Measurements from ENCODE around the gene WWOX. TPM values are rescaled to one million over a fixed set of nuclear protein-coding genes. Genes with fewer than 3 reads are reported as not detected.

Gene WWOX
- total RNA-seq, 1 donor = 24.2 TPM

DNA sequence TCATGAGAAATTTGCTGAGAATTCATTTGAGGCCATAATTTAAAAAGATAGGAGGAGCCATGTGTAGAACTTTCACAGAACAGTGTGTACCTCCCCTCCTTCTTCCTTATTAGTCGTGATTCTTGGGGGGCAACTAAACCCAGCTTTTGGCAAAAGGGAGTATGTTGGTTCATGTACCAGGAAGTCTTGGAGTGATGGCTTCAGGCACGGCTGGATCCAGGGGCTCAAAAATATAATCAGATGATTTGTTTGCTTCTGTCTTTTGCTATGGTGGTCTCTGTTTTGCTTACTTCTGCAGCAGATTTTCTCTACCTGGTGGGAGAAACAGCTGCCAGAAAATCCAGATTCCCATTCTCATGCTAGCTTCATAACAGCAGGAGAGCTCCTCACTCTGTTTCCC is 871.2 kb downstream of the WWOX start:
- TF ChIP-seq, protein P1, sequence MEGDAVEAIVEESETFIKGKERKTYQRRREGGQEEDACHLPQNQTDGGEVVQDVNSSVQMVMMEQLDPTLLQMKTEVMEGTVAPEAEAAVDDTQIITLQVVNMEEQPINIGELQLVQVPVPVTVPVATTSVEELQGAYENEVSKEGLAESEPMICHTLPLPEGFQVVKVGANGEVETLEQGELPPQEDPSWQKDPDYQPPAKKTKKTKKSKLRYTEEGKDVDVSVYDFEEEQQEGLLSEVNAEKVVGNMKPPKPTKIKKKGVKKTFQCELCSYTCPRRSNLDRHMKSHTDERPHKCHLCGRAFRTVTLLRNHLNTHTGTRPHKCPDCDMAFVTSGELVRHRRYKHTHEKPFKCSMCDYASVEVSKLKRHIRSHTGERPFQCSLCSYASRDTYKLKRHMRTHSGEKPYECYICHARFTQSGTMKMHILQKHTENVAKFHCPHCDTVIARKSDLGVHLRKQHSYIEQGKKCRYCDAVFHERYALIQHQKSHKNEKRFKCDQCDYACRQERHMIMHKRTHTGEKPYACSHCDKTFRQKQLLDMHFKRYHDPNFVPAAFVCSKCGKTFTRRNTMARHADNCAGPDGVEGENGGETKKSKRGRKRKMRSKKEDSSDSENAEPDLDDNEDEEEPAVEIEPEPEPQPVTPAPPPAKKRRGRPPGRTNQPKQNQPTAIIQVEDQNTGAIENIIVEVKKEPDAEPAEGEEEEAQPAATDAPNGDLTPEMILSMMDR (IDR thresholded peaks at IDR 0.05; ENCODE audit: insufficient read depth, low read length) = no peak
- DNase-seq (ENCODE audit: low read depth) = no peak
- H3K4me3 ChIP-seq (ENCODE audit: low read depth, low read length) = no peak overlapping the region

- H3K4me3 ChIP-seq (ENCODE audit: low read depth, low read length) = no peak overlapping the region
- no peak for DNase-seq (ENCODE audit: low read depth)
- TF ChIP-seq, protein P1 (IDR thresholded peaks at IDR 0.05; ENCODE audit: insufficient read depth, low read length) = no peak
Measured at GRCh38 chr16:78972006-78972405, 872.6 kb downstream of the WWOX start.

DNA sequence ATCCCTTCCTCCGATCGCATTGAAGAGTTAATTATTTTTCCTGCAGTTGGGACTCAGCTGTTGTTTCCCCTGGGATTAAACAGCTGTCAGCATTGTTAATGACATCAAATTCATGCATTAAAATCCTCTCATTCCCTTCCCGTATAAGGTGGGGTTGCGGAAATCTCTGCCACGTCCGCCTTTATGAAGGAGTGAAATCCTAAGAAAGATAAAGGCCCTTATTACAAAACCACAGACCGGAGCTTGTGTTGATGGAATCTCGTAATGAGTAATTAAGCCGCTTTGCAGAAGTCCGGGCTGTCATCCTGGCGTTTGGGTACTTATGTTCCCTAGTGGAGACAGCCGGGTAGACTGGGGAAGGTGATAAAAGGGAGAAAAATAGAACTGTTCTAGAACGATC is 873.5 kb downstream of the WWOX start:
- TF ChIP-seq, protein P1 (IDR thresholded peaks at IDR 0.05; ENCODE audit: insufficient read depth, low read length) = no peak
- no peak overlapping the region for H3K4me3 ChIP-seq (ENCODE audit: low read depth, low read length)
- DNase-seq (ENCODE audit: low read depth) = no peak

GRCh38 chr16:78976212-78976611 is 876.8 kb downstream of the WWOX start:
- TF ChIP-seq, protein P1 (IDR thresholded peaks at IDR 0.05; ENCODE audit: insufficient read depth, low read length) = no peak
- no peak overlapping the region for H3K4me3 ChIP-seq (ENCODE audit: low read depth, low read length)

DNA sequence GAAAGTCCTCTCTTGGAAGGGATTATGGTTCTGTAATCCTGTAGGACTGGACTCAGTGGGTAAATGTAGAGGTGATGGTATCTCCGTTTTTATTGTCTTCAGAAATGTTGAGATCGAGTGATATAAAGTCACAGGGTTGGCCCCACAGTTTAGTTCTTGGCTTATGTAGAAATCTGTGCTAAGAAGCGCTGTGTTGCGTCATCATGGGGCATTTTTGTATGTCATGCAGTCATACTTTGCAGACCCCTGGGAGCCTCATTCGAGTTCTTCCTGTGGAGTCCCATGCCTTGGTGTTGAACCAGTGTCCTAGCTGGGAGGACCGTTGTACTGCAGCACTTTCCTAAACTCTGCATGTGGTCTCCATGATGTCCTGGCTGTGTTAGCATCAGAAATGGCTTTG is 881.4 kb downstream of the WWOX start:
- H3K4me3 ChIP-seq (ENCODE audit: low read depth, low read length) = no peak overlapping the region
- TF ChIP-seq, protein P1 (IDR thresholded peaks at IDR 0.05; ENCODE audit: insufficient read depth, low read length) = no peak

More at GRCh38 chr16:78976212-78976611, 876.8 kb downstream of the WWOX start:
- no peak for DNase-seq (ENCODE audit: low read depth)

DNA sequence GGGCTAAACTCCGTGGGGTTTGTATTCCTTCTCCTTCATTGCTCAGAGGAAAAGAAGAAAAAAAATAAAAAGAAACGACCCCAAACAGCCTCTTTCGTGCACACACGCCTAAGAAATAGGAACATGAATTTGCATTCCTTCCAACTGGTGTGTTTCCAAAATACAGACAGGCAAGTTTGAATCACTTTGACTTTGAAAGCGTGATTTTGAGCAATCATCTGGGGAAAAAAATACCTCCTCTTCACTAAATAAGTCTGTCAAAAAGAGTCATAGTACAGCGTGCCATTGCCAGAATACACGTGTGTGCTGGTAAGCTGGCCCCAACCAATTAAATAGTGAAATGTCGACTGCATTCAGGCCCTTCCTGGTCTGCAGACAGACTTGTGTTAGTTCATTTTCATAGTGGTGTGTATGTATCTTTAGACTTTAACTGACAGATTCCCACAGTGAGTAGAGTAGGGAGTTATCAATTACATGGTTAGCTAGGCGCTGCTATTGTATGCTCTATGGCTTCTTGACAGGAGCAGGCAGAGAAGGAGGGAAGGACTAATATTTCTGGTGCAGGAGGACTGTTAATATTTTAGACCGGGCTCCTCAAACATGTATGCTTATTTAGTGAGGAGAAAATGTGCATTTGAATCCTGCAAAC is 882.8 kb downstream of the WWOX start:
- DNase-seq (ENCODE audit: low read depth) = no peak
- no peak overlapping the region for H3K4me3 ChIP-seq (ENCODE audit: low read depth, low read length)
- TF ChIP-seq, protein P1 (IDR thresholded peaks at IDR 0.05; ENCODE audit: insufficient read depth, low read length) = no peak

More for the DNA sequence above, 881.4 kb downstream of the WWOX start:
- DNase-seq (ENCODE audit: low read depth) = no peak

GRCh38 chr16:78984324-78984723 is 884.9 kb downstream of the WWOX start:
- H3K4me3 ChIP-seq (ENCODE audit: low read depth, low read length) = no peak overlapping the region
- TF ChIP-seq, protein P1 (IDR thresholded peaks at IDR 0.05; ENCODE audit: insufficient read depth, low read length) = no peak
- DNase-seq (ENCODE audit: low read depth) = no peak
